Inflammatory macrophage treated with lipopolysaccharide for 4 hours (primary cell): Measurements from ENCODE around the gene IFNAR1.
"Not testable (repeated sequence)": the region's sequence is repeated elsewhere in the genome, so short reads cannot be mapped to it uniquely, and the experiment has no call there.

ENCODE experiments used
- DNase-seq: peaks from one replicate; pipeline ENCODE4 v3.0.0-alpha.2; 2020

Gene IFNAR1

GRCh38 chr21:33379934-33380333, 55.2 kb downstream of the IFNAR1 start:
- peak; percentile 95 for DNase-seq

DNA sequence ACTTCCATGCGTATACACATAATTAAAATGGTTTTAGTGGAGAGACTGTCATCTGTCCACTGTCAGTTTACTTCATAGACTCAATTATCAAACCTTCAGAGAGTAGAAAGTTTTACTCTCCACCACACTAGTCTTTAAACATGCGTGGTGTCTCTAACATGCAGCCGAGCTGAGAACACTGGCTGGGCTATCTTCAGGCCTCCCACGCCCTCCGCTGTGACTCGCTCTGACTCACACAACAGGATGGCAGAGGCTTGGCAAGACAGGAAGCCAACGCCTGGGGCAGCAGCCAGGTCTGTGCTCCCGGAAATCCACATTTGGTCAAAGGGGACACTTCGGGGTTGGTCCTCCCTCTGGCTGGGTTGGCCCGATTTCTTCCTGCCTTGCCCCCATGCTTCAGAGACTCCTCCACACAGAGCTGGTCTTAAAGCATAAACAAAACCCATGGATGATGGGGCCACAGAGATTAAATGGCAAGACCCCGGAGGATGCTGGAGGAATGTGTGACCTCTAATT, 55.8 kb downstream of the IFNAR1 start:
- DNase-seq = peak; percentile 100

DNA sequence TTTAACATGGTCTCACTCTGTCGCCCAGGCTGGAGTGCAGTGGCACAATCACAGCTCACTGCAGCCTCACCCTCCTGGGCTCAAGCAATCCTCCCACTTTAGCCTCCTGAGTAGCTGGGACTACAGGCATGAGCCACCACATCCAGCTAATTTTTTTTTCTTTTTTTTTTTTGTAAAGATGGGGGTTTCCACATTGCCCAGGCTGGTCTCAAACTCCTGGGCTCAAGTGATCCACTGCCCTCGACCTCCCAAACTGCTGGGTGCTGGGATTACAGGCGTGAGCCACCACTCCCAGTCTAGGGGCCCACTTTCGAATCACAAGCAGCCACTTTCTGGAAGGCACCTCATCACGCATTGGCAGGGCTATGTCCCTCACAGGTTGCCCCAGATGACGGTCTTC, 56.6 kb downstream of the IFNAR1 start:
- DNase-seq = not testable (repeated sequence)

GRCh38 chr21:33383056-33383888, 58.5 kb downstream of the IFNAR1 start:
- DNase-seq = peak; percentile 99

- no peak for DNase-seq
Observed at GRCh38 chr21:33384841-33385331, 60.1 kb downstream of the IFNAR1 start.

DNA sequence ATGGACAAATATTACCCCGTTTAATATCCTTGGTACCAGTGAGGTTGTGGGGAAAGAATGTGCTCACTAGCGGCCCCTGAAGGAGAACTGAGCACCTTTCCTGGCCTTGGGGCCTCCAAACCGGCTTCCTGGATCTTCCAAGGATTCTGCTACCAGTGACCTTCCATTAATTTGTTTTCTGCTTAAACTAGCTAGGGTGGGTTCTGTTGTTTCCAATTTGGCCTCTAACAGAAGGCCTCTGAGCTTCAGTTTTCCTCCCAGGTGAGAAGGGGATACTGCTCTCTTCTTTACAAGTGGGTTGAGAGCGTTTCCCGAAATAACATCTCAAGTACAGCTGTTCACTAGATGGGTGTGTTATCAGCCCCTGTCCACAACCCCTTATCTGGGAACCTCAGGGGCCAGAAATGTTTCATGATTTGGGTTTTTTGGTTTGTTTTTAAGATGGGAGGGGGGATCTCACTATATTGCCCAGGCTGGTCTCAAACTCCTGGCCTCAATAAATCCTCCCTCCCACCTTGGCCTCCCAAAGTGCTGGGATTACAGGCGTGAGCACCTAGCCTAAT, 61.5 kb downstream of the IFNAR1 start:
- no peak for DNase-seq

- DNase-seq = no peak
Observed at GRCh38 chr21:33387294-33387693, 62.5 kb downstream of the IFNAR1 start.

- peak; percentile 90 for DNase-seq
Observed at GRCh38 chr21:33388188-33388587, 63.4 kb downstream of the IFNAR1 start.

- DNase-seq = no peak
Observed at GRCh38 chr21:33390479-33390878, 65.7 kb downstream of the IFNAR1 start.

DNA sequence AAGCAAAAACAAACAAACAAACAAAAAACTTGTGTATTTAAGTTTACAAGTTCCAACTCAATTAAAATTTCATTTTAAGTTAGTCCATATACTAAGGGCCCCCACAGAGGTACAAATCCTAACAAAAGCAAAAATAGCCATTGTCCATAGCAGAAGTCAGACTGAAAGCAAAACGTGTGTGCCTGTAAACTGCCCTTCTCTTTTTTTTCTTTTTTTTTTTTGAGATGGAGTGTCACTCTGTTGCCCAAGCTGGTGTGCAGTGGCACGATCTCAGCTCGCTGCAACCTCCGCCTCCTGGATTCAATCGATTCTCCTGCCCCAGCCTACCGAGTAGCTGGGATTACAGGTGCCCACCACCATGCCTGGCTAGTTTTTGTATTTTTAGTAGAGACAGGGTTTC, 66.9 kb downstream of the IFNAR1 start:
- peak; percentile 77 for DNase-seq

- DNase-seq = no peak
Observed at GRCh38 chr21:33392284-33392985, 67.7 kb downstream of the IFNAR1 start.

DNA sequence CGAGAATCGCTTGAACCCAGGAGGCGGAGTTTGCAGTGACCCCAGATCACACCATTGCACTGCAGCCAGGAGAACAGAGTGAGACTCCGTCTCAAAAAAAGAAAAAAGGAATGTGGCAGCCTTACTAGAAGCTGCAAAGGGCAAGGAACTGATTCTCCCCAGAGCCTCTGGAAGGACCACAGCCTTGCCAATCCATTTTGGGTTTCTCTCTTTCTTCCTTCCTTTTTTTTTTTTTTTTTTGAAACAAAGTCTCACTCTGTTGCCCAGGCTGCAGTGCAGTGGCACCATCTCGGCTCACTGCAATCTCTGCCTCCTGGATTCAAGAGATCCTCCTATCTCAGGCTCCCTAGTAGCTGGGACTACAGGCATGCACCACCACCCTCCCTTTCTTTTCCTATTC, 68.6 kb downstream of the IFNAR1 start:
- DNase-seq = no peak

GRCh38 chr21:33394260-33394659, 69.5 kb downstream of the IFNAR1 start:
- DNase-seq = peak; percentile 98

DNA sequence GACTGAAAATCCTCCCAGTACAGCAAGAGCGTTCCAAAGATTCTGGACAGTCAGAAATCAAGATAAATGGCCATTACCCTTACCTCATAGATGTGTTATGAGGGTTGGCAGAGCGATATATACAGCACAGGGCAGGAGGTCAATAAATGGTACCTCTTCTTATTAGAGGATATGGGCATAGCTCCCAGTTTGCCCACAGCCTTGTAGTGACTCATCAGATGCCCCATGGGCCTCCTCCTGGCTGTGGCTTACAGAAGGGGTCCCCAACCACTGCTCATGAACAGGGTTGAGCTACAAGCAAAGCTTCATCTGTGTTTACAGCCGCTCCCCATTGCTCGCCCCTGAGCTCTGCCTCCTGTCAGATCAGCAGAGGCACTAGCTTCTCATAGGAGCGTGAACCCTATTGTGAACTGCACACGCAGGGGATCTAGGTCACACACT, 71.1 kb downstream of the IFNAR1 start:
- no peak for DNase-seq

DNA sequence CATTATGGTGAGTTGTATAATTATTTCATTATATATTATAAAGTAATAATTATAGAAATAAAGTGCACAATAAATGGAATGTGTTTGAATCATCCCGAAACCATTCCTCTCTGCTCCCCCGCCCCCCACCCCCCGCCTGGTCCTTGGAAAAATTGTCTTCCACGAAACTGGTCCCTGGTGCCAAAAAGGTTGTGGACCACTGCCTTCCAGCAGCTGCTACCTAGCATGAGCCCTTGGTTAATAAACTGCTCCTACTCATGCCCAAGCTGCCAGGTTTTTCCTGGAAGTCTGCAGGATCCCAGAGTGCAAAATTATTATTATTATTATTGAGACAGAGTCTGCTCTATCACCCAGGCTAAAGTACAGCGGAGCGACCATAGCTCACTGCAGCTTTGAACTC, 71.7 kb downstream of the IFNAR1 start:
- DNase-seq = no peak

GRCh38 chr21:33396951-33397350, 72.2 kb downstream of the IFNAR1 start:
- DNase-seq = peak; percentile 83

- peak; percentile 39 for DNase-seq
Observed at GRCh38 chr21:33397717-33398116, 72.9 kb downstream of the IFNAR1 start.

DNA sequence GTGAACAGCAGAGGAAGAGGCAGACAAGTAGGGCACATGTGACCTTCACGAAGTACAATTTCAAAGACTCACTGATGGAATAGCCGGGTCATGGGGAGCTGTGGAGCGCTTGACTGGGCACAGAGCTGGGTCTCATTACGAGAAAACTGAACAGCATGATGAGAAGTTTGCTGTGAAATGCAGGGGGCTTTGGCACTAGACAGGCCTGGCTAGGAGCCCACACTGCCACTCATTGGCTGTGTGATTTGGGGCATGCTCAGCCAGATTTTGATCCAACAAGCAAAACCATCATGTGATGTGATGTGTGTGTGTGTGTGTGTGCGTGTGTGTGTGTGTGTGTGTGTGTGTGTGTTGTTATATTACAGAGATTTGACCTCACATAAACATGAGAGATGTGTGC, 73.6 kb downstream of the IFNAR1 start:
- no peak for DNase-seq

GRCh38 chr21:33401630-33401992, 76.8 kb downstream of the IFNAR1 start:
- peak; percentile 77 for DNase-seq

- peak; percentile 97 for DNase-seq
Observed at GRCh38 chr21:33402001-33402979, 77.5 kb downstream of the IFNAR1 start.

- peak; percentile 70 for DNase-seq
Observed at GRCh38 chr21:33403128-33403785, 78.5 kb downstream of the IFNAR1 start, which contains the start of gene IFNGR2. TSS of gene IFNGR2 (plus strand) at chr21:33403413. CDS start at chr21:33403544, 131 bp downstream.
